Liver (tissue), 3 donors: ENCODE data around the gene VPS11.

Experiments
- EGR1 ChIP-seq, 2 donors: IDR thresholded peaks; 2 replicates each; pipeline ENCODE4 v1.6.1; 2016 to 2018; ENCODE audit warnings: antibody characterized with exemption in 2 of 2, low read depth in 2 of 2
- FOXA1 ChIP-seq: IDR thresholded peaks from 2 replicates; pipeline ENCODE4 v1.6.1; 2016; ENCODE audit warnings: antibody characterized with exemption
- GABPA ChIP-seq, 2 donors: IDR thresholded peaks in 1 of 2; conservative IDR thresholded peaks in 1 of 2; 2 replicates each; pipeline ENCODE4 v1.6.1; 2016; ENCODE audit warnings: antibody characterized with exemption in 2 of 2, mild to moderate bottlenecking in 1 of 2, moderate library complexity in 1 of 2
- HNF4A ChIP-seq, 2 donors: conservative IDR thresholded peaks; 2 replicates each; pipeline ENCODE4 v1.6.1; 2016; ENCODE audit warnings: antibody characterized with exemption in 2 of 2, mild to moderate bottlenecking in 2 of 2
- JUND ChIP-seq, 2 donors: IDR thresholded peaks; 2 replicates each; pipeline ENCODE4 v1.6.1; 2016; ENCODE audit warnings: antibody characterized with exemption in 2 of 2
- NR2F2 ChIP-seq: IDR thresholded peaks from 2 replicates; pipeline ENCODE4 v1.6.1; 2016; ENCODE audit warnings: antibody characterized with exemption
- RAD21 ChIP-seq, 2 donors: IDR thresholded peaks; 2 replicates each; pipeline ENCODE4 v1.6.1; 2016; ENCODE audit warnings: antibody characterized with exemption in 2 of 2, mild to moderate bottlenecking in 2 of 2
- SP1 ChIP-seq: IDR thresholded peaks from 2 replicates; pipeline ENCODE4 v1.6.1; 2018; ENCODE audit warnings: antibody characterized with exemption, mild to moderate bottlenecking
- TAF1 ChIP-seq: conservative IDR thresholded peaks from 2 replicates; pipeline ENCODE4 v1.6.1; 2016; ENCODE audit warnings: antibody characterized with exemption, mild to moderate bottlenecking
- YY1 ChIP-seq: IDR thresholded peaks from 2 replicates; pipeline ENCODE4 v1.6.1; 2016; ENCODE audit warnings: antibody characterized with exemption, mild to moderate bottlenecking
- TF ChIP-seq, protein P1 (sequence below): fragments of 150-350 bp; IDR thresholded peaks from 2 replicates; pipeline ENCODE4 v1.5.1; 2017; ENCODE audit warnings: improper control_type of control experiment, low read depth, low read length; ENCODE audit not compliant: missing input control
- TF ChIP-seq, protein P2 (sequence below): IDR thresholded peaks from 2 replicates; pipeline ENCODE4 v1.6.1; 2016; ENCODE audit warnings: antibody characterized with exemption
- TF ChIP-seq, protein P3 (sequence below): IDR thresholded peaks from 2 replicates; pipeline ENCODE4 v1.6.1; 2016; ENCODE audit warnings: antibody characterized with exemption
- donor health status: healthy.
- donor health status: healthy.

DNA sequence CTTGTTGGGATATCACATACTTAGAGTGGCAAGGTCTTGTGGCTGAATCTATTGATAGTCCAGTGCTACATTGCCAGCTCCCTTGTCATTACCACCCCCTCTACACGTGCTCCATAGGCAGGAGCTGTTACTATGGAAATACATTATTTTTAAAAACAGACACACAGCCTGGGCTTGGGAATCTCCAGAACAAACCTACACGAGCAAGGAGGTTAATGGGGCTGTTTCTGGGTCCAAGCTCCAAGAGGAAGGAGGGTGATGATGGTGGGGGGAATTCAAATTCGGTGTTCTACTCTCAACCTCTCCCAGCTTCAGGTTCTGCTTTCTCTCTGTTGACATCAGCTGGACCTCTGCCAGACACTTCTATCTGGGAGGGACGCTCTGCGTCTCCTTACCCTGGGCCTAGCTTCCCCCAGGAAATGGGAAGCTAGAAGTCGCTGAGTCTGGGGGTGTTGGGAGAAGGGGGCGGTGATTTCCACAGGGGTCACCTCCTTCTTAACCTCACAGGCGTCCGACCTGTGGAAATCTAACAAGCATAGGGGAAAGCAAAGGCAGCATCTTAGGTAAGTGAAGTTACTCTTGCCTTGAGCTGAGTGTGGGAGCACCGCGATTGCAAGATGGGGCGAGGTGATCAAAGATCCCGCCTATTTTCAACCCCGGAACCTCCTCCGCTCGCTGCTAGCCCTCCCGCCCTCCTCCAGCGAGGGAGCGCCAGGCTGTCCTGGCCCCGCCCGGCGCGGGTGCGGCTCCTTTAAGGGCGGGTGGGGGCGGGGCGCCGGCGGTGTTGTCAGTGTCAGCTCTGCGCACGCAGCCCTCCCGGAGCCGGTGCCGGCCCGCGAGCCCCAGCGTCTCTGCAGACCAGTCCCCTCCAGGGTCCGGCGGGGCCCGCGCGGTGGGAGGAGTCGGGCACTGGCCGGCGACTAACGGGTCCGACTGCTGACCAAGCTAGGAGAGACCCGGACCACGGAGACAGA lies 39.2 kb downstream of the VPS11 start, which contains the start of gene C2CD2L:
- TF ChIP-seq, protein P1, sequence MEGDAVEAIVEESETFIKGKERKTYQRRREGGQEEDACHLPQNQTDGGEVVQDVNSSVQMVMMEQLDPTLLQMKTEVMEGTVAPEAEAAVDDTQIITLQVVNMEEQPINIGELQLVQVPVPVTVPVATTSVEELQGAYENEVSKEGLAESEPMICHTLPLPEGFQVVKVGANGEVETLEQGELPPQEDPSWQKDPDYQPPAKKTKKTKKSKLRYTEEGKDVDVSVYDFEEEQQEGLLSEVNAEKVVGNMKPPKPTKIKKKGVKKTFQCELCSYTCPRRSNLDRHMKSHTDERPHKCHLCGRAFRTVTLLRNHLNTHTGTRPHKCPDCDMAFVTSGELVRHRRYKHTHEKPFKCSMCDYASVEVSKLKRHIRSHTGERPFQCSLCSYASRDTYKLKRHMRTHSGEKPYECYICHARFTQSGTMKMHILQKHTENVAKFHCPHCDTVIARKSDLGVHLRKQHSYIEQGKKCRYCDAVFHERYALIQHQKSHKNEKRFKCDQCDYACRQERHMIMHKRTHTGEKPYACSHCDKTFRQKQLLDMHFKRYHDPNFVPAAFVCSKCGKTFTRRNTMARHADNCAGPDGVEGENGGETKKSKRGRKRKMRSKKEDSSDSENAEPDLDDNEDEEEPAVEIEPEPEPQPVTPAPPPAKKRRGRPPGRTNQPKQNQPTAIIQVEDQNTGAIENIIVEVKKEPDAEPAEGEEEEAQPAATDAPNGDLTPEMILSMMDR: no peak
- TF ChIP-seq, protein P2, sequence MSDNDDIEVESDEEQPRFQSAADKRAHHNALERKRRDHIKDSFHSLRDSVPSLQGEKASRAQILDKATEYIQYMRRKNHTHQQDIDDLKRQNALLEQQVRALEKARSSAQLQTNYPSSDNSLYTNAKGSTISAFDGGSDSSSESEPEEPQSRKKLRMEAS: no peak
- no peak for TF ChIP-seq JUND (IDR thresholded peaks at IDR 0.05)
- no peak for TF ChIP-seq TAF1
- no peak for TF ChIP-seq EGR1 (IDR thresholded peaks at IDR 0.05; ENCODE audit: low read depth in 2 of 2)
- peak in 1 of 2 donors; percentile 63 for TF ChIP-seq GABPA (IDR thresholded peaks at IDR 0.05 in 1 of 2, conservative IDR thresholded peaks at IDR 0.05 in 1 of 2)
- no peak for TF ChIP-seq FOXA1
- TF ChIP-seq NR2F2: no peak
- no peak for TF ChIP-seq HNF4A (conservative IDR thresholded peaks at IDR 0.05)
- no peak for TF ChIP-seq SP1
- peak in 1 of 2 donors; percentile 18 for TF ChIP-seq RAD21 (IDR thresholded peaks at IDR 0.05)
- TF ChIP-seq, protein P3, sequence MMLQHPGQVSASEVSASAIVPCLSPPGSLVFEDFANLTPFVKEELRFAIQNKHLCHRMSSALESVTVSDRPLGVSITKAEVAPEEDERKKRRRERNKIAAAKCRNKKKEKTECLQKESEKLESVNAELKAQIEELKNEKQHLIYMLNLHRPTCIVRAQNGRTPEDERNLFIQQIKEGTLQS: no peak
- peak; percentile 31 for TF ChIP-seq YY1
